Measurements from ENCODE around the gene MTA1. TPM values are rescaled to one million over a fixed set of nuclear protein-coding genes. Genes with fewer than 3 reads are reported as not detected.

The MTA1 gene
- total RNA-seq, 4 donors from 2014 or later: 49.0 to 94.2 (median 67.9) TPM

GRCh38 chr14:105483300-105484068 lies 63.9 kb downstream of the MTA1 start:
- Histone ChIP-seq H3K36me3 (peaks cover 3 to 22% (median 16%) of the 10 kb centered on the region in 4 donors), H3K27ac (replicated peaks in 1 of 4) (peak overlapping the region; percentile 93 to 99 (median 96)), H3K9me3 (no peaks in the 10 kb centered on the region), H3K4me3 (no peak overlapping the region), H3K4me1 (peaks cover 85 to 100% (median 100%) of the 10 kb centered on the region in 4 donors), H3K27me3 (peaks cover 0 to 17% (median 0%) of the 10 kb centered on the region in 4 donors)
- 68% methylated on average over 9 of the region's 18 CpGs for WGBS
- intact Hi-C loops (cut with DNase I): no loop called here
- no peak for DNase-seq (ENCODE audit: extremely low spot score)
- TF ChIP-seq EP300 (IDR thresholded peaks at IDR 0.05) (no peak), POLR2AphosphoS5 (IDR thresholded peaks at IDR 0.05) (peak in 1 of 2 donors; percentile 4)

DNA sequence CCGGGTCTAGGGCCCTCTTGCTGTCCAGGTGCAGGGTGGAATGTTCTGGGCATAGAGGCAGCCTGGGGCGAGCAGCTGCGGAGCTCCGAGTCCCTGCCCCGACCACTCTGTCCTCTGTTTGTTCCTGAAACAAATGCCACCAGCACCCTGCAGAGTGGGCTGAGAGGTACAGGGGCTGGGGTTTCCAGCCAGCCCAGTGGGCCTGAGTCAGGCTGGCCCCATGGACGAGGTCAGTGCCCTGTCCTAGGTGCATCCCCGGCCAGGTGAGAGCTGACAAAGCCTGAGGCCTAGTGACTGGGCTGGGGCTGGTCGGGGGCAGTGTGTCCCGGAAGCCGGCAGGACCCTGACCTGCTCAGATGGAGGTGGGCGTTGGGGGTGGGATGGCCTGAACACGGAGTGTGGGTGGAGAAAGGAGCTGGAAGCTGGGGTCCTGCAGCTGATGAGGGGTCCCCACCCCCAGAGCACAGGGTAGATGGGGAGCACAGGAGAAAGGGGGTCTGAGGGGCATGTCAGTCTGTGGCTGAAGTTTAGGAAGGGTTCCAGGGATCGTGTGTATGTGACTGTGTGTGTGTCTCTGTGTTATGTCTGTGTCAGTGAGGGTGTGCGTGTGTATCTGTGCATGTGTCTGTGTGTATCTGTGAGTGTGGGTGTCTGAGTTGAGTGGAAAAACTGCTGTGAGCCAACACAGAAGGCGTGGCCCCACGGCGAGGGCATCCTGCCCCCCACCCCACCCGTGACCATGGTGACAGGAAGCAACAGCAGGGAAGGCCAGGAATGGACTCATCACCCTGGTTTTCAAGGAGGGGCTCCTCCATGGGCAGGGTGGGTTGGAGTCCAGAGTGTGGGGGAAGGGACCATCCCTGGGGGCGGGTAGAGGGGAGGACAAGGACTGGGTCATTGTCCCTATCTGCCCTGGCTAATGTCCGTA lies 64.7 kb downstream of the MTA1 start:
- DNase-seq (ENCODE audit: extremely low spot score): no peak
- 40% methylated on average over 13 of the region's 20 CpGs for WGBS
- peak overlapping the region; percentile 93 to 99 (median 96) for H3K27ac ChIP-seq (replicated peaks in 1 of 4)

DNA sequence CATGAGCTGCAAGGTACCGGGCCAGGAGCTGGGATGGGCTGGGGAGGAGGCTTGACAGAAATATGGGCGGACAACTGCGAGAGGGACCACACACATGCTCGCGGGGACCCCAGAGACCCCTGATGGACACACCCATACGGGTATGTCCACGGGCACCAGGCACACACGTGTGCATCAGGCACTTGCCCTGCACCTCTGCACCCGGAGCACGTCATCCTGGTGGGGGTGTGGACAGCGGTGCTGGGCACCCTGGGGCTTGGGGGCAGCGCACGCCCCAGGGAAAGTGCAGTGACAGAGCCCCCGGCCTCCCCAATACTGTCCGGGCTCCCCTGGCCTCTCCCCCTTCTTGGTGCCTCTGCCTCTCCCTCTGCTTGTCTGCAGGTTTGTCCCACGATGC lies 65.4 kb downstream of the MTA1 start:
- Histone ChIP-seq H3K9me3 (no peaks in the 10 kb centered on the region), H3K27ac (replicated peaks in 1 of 4) (peak overlapping the region; percentile 93 to 99 (median 96)), H3K36me3 (peaks cover 0 to 11% (median 1%) of the 10 kb centered on the region in 4 donors), H3K4me3 (no peak overlapping the region), H3K4me1 (peaks cover 92 to 100% (median 100%) of the 10 kb centered on the region in 4 donors), H3K27me3 (peaks cover 0 to 14% (median 0%) of the 10 kb centered on the region in 4 donors)
- no peak for DNase-seq (ENCODE audit: extremely low spot score)
- no CpG with 5 or more reads among the region's 16 CpGs for WGBS
- intact Hi-C loops (cut with DNase I): loop anchor here (5.0 kb wide), 1 partner anchor 38 kb away; no protein-coding TSS in a partner anchor
- TF ChIP-seq POLR2AphosphoS5 (IDR thresholded peaks at IDR 0.05) (no peak), EP300 (IDR thresholded peaks at IDR 0.05) (no peak)

More for the DNA sequence above, 64.7 kb downstream of the MTA1 start:
- H3K27me3 ChIP-seq: peaks cover 0 to 14% (median 0%) of the 10 kb centered on the region in 4 donors
- H3K9me3 ChIP-seq: no peaks in the 10 kb centered on the region
- no peak overlapping the region for H3K4me3 ChIP-seq
- TF ChIP-seq POLR2AphosphoS5 (IDR thresholded peaks at IDR 0.05) (peak in 1 of 2 donors; percentile 69), CTCF (IDR thresholded peaks at IDR 0.05) (no peak)
- H3K36me3 ChIP-seq: peaks cover 3 to 18% (median 8%) of the 10 kb centered on the region in 4 donors
- intact Hi-C loops (cut with DNase I): no loop called here
- H3K4me1 ChIP-seq: peaks cover 90 to 100% (median 100%) of the 10 kb centered on the region in 4 donors

DNA sequence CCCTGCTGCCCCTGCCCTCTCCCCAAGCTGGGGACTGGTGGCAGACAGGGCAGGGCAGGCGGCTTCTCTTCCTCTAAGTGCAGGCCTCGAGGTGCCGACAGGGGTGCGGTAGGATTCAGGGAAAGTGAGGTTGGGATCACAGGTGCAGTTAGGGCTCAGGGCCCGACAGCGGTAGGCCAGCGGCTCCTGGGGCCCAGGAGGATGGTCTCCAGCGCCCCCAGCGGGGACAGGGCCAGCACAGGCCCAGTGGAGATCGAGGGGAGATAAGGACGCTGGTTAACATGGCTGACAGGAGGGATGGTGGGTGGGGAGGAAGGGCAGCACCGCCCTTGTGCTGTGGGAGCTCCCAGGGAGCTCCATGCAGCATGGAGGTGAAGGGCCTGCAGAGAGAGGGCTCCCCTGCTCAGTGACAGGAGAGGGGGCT lies 66.1 kb downstream of the MTA1 start:
- TF ChIP-seq CTCF (IDR thresholded peaks at IDR 0.05) (peak in 1 of 3 experiments; percentile 30), EP300 (IDR thresholded peaks at IDR 0.05) (no peak), POLR2AphosphoS5 (IDR thresholded peaks at IDR 0.05) (no peak), POLR2A (IDR thresholded peaks at IDR 0.05; ENCODE audit: low read depth) (no peak)
- no peaks in the 10 kb centered on the region for H3K9me3 ChIP-seq
- H3K36me3 ChIP-seq: peaks cover 0 to 8% (median 0%) of the 10 kb centered on the region in 4 donors
- H3K4me1 ChIP-seq: peaks cover 87 to 97% (median 96%) of the 10 kb centered on the region in 4 donors
- peaks cover 0 to 14% (median 0%) of the 10 kb centered on the region in 4 donors for H3K27me3 ChIP-seq
- no peak for DNase-seq (ENCODE audit: extremely low spot score)
- WGBS: 54% methylated on average over 9 of the region's 12 CpGs
- intact Hi-C loops (cut with DNase I): loop anchor here (5.0 kb wide), 1 partner anchor 38 kb away; no protein-coding TSS in a partner anchor
- peak overlapping the region; percentile 93 to 99 (median 96) for H3K27ac ChIP-seq (replicated peaks in 1 of 4)
- peak overlapping the region; percentile 68 to 75 (median 72) for H3K4me3 ChIP-seq

- Histone ChIP-seq H3K9me3 (no peaks in the 10 kb centered on the region), H3K4me3 (peak within 1 kb of the TSS; percentile 68 to 75 (median 72)), H3K27ac (replicated peaks in 1 of 4) (peak within 1 kb of the TSS; percentile 93 to 99 (median 96)), H3K4me1 (peaks cover 82 to 93% (median 92%) of the 10 kb centered on the region in 4 donors), H3K27me3 (peaks cover 0 to 14% (median 0%) of the 10 kb centered on the region in 4 donors), H3K36me3 (peaks cover 0 to 8% (median 0%) of the 10 kb centered on the region in 4 donors)
- DNase-seq (ENCODE audit: extremely low spot score): no peak
- no peak for TF ChIP-seq POLR2A (IDR thresholded peaks at IDR 0.05; ENCODE audit: low read depth)
- TF ChIP-seq CTCF (IDR thresholded peaks at IDR 0.05): no peak
- no peak for TF ChIP-seq POLR2AphosphoS5 (IDR thresholded peaks at IDR 0.05)
- TF ChIP-seq EP300 (IDR thresholded peaks at IDR 0.05): no peak
- 10% methylated on average over 15 of the region's 56 CpGs for WGBS
- intact Hi-C loops (cut with DNase I): loop anchor here (5.0 kb wide), 1 partner anchor 39 kb away; no protein-coding TSS in a partner anchor
These were observed 66.7 kb downstream of the MTA1 start, which contains the start of gene CRIP1 for GRCh38 chr14:105486163-105486973. Gene CRIP1, plus strand, starts transcription at chr14:105486886. Its CDS starts 374 bp downstream, at chr14:105487260.
